Measurements from ENCODE around the gene LARGE2.

Gene LARGE2

GRCh38 chr11:45926536-45927331, 4.3 kb downstream of the LARGE2 start:
- TF ChIP-seq, protein P1, sequence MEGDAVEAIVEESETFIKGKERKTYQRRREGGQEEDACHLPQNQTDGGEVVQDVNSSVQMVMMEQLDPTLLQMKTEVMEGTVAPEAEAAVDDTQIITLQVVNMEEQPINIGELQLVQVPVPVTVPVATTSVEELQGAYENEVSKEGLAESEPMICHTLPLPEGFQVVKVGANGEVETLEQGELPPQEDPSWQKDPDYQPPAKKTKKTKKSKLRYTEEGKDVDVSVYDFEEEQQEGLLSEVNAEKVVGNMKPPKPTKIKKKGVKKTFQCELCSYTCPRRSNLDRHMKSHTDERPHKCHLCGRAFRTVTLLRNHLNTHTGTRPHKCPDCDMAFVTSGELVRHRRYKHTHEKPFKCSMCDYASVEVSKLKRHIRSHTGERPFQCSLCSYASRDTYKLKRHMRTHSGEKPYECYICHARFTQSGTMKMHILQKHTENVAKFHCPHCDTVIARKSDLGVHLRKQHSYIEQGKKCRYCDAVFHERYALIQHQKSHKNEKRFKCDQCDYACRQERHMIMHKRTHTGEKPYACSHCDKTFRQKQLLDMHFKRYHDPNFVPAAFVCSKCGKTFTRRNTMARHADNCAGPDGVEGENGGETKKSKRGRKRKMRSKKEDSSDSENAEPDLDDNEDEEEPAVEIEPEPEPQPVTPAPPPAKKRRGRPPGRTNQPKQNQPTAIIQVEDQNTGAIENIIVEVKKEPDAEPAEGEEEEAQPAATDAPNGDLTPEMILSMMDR (IDR thresholded peaks at IDR 0.05; ENCODE audit: low read depth, low read length, poor library complexity, severe bottlenecking) = no peak
- no peak for TF ChIP-seq EZH2phosphoT487 (IDR thresholded peaks at IDR 0.05; ENCODE audit: borderline replicate concordance, low read length)
- peaks cover 62% of the 10 kb centered on the region for H3K79me2 ChIP-seq (ENCODE audit: control insufficient read depth, low read length)
- H3K27me3 ChIP-seq (ENCODE audit: control insufficient read depth, low read length) = peaks cover 6% of the 10 kb centered on the region
- H3K27ac ChIP-seq (ENCODE audit: low read depth, low read length) = peak overlapping the region; percentile 13; the same call in 1 of the 2 replicates
- H3K4me1 ChIP-seq (ENCODE audit: control insufficient read depth, low read length) = peaks cover 86% of the 10 kb centered on the region
- no peaks in the 10 kb centered on the region for H4K20me1 ChIP-seq (ENCODE audit: control insufficient read depth, insufficient read depth, low read depth, low read length)
- peaks cover 24% of the 10 kb centered on the region for H3F3A ChIP-seq (ENCODE audit: control insufficient read depth, insufficient read depth)
- peaks cover 52% of the 10 kb centered on the region for H3K36me3 ChIP-seq (ENCODE audit: control insufficient read depth, low read length)
- peak overlapping the region; percentile 16; the same call in 1 of the 2 replicates for H3K4me2 ChIP-seq (ENCODE audit: low read length)
- no peaks in the 10 kb centered on the region for H3K9me3 ChIP-seq (ENCODE audit: control insufficient read depth, insufficient read depth, low read length)
- no peaks in the 10 kb centered on the region for H3K9me2 ChIP-seq (replicated peaks; ENCODE audit: control insufficient read depth, low read length)
- no peak overlapping the region for H3K4me3 ChIP-seq (ENCODE audit: low read length)

DNA sequence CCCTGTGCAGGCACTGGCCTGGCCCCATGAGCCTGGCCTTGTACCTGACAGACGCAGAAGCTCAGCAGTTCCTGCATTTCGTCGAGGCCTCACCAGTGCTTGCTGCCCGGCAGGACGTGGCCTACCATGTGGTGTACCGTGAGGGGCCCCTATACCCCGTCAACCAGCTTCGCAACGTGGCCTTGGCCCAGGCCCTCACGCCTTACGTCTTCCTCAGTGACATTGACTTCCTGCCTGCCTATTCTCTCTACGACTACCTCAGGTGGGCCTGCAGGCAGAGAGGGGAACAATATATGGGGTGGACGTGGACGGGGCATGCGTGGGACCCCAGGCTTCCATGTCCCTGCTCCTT, 4.9 kb downstream of the LARGE2 start:
- Histone ChIP-seq H3K4me2 (ENCODE audit: low read length) (peak overlapping the region; percentile 16; the same call in 1 of the 2 replicates), H3K27me3 (ENCODE audit: control insufficient read depth, low read length) (peaks cover 6% of the 10 kb centered on the region), H3K9me3 (ENCODE audit: control insufficient read depth, insufficient read depth, low read length) (no peaks in the 10 kb centered on the region), H3K4me1 (ENCODE audit: control insufficient read depth, low read length) (peaks cover 86% of the 10 kb centered on the region), H3K27ac (ENCODE audit: low read depth, low read length) (peak overlapping the region; percentile 13; the same call in 1 of the 2 replicates), H3K4me3 (ENCODE audit: low read length) (no peak overlapping the region), H3K9me2 (replicated peaks; ENCODE audit: control insufficient read depth, low read length) (no peaks in the 10 kb centered on the region), H3F3A (ENCODE audit: control insufficient read depth, insufficient read depth) (peaks cover 26% of the 10 kb centered on the region), H3K36me3 (ENCODE audit: control insufficient read depth, low read length) (peaks cover 57% of the 10 kb centered on the region), H4K20me1 (ENCODE audit: control insufficient read depth, insufficient read depth, low read depth, low read length) (no peaks in the 10 kb centered on the region), H3K79me2 (ENCODE audit: control insufficient read depth, low read length) (peaks cover 67% of the 10 kb centered on the region)
- no peak for TF ChIP-seq EZH2phosphoT487 (IDR thresholded peaks at IDR 0.05; ENCODE audit: borderline replicate concordance, low read length)
- TF ChIP-seq, protein P1 (IDR thresholded peaks at IDR 0.05; ENCODE audit: low read depth, low read length, poor library complexity, severe bottlenecking) = no peak

GRCh38 chr11:45927684-45928413, 5.4 kb downstream of the LARGE2 start:
- no peaks in the 10 kb centered on the region for H3K9me2 ChIP-seq (replicated peaks; ENCODE audit: control insufficient read depth, low read length)
- H3K4me2 ChIP-seq (ENCODE audit: low read length) = peak overlapping the region; percentile 75
- peaks cover 84% of the 10 kb centered on the region for H3K4me1 ChIP-seq (ENCODE audit: control insufficient read depth, low read length)

More at GRCh38 chr11:45927684-45928413, 5.4 kb downstream of the LARGE2 start:
- H3K27me3 ChIP-seq (ENCODE audit: control insufficient read depth, low read length) = peaks cover 5% of the 10 kb centered on the region
- peaks cover 32% of the 10 kb centered on the region for H3F3A ChIP-seq (ENCODE audit: control insufficient read depth, insufficient read depth)
- H3K27ac ChIP-seq (ENCODE audit: low read depth, low read length) = peak overlapping the region; percentile 98
- no peak overlapping the region for H3K4me3 ChIP-seq (ENCODE audit: low read length)
- peaks cover 72% of the 10 kb centered on the region for H3K79me2 ChIP-seq (ENCODE audit: control insufficient read depth, low read length)
- no peaks in the 10 kb centered on the region for H3K9me3 ChIP-seq (ENCODE audit: control insufficient read depth, insufficient read depth, low read length)
- no peaks in the 10 kb centered on the region for H4K20me1 ChIP-seq (ENCODE audit: control insufficient read depth, insufficient read depth, low read depth, low read length)
- no peak for TF ChIP-seq EZH2phosphoT487 (IDR thresholded peaks at IDR 0.05; ENCODE audit: borderline replicate concordance, low read length)
- TF ChIP-seq, protein P1 (IDR thresholded peaks at IDR 0.05; ENCODE audit: low read depth, low read length, poor library complexity, severe bottlenecking) = no peak
- H3K36me3 ChIP-seq (ENCODE audit: control insufficient read depth, low read length) = peaks cover 61% of the 10 kb centered on the region

Data from DOHH2 (cell line).